ENCODE measurements around the gene PPIP5K2. TPM values are rescaled to one million over a fixed set of nuclear protein-coding genes. Genes with fewer than 3 reads are reported as not detected.

PPIP5K2 gene
- total RNA-seq, 1 experiment from 2014 or later, result 29.7 TPM

GRCh38 chr5:103258957-103259704 is 139.0 kb downstream of the PPIP5K2 start:
- peak; percentile 77 for DNase-seq
- Histone ChIP-seq H3K4me3 (ENCODE audit: insufficient read depth, low read depth, low read length) (peak overlapping the region; percentile 91), H3K36me3 (replicated peaks; ENCODE audit: control insufficient read depth, insufficient read depth, low read length) (no peaks in the 10 kb centered on the region), H3K27me3 (ENCODE audit: control insufficient read depth, insufficient read depth, low read length) (no peaks in the 10 kb centered on the region)

DNA sequence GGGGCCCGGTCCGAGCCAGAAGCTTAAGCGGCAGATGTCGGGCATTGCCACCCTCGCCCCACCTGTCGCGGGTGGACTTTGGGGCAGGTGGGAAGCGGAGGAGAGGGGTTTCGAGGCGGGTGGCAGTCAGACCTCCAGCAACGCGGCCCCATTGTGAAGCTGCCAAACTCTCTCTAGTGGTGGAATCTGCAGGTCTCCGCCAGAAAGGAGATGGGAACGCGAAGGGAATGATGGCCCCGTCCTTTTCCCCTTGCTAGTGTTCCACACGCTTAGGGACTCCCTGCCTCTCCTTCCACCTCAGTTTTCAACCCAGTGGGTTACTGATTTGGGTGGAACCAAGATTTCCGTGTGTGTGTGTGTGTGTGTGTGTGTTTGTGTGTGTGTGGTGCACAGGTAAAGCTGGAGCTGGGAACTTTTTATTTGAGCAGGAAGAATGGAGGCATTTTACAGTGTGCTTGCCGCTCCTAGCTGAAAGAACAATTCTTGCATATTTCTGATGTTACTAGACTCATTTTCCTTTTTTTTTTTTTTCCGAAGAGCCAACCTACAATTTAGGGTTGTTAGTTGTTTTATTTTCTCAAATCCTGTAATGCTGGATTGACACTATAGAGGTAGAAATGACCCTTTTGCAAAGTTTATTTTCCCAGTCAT is 139.7 kb downstream of the PPIP5K2 start:
- DNase-seq, result no peak
- no peaks in the 10 kb centered on the region for H3K27me3 ChIP-seq (ENCODE audit: control insufficient read depth, insufficient read depth, low read length)
- H3K4me3 ChIP-seq (ENCODE audit: insufficient read depth, low read depth, low read length), result peak overlapping the region; percentile 91
- H3K36me3 ChIP-seq (replicated peaks; ENCODE audit: control insufficient read depth, insufficient read depth, low read length), result no peaks in the 10 kb centered on the region

GRCh38 chr5:103260951-103261350 is 140.8 kb downstream of the PPIP5K2 start:
- no peak for DNase-seq
- H3K27me3 ChIP-seq (ENCODE audit: control insufficient read depth, insufficient read depth, low read length), result no peaks in the 10 kb centered on the region
- H3K36me3 ChIP-seq (replicated peaks; ENCODE audit: control insufficient read depth, insufficient read depth, low read length), result no peaks in the 10 kb centered on the region
- H3K4me3 ChIP-seq (ENCODE audit: insufficient read depth, low read depth, low read length), result no peak overlapping the region

Other genes with a start within 250 kb of the PPIP5K2 start
- gene GIN1, start 163 bp upstream of the PPIP5K2 start, total RNA-seq (2014; rRNA removed; shearing (Covaris generic)), result 5.0 and 5.1 TPM in 2 replicates
- 15.0 and 16.0 TPM in 2 replicates for gene MACIR, start 138.5 kb downstream of the PPIP5K2 start, total RNA-seq (2014; rRNA removed; shearing (Covaris generic))

Measured in H7 (cell line).